Spleen (tissue), 13 donors: ENCODE measurements around the gene NDUFB11. TPM values are rescaled to one million over a fixed set of nuclear protein-coding genes. Genes with fewer than 3 reads are reported as not detected.

ENCODE experiments used
- DNase-seq: peaks from one replicate; pipeline ENCODE4 v3.0.0-alpha.2; 2020
- H3K27ac ChIP-seq, 8 donors: fragments of 200-600 bp; sonication (generic) in 7 of 8; 1 replicate in 4 of 8; 2 replicates in 4 of 8; pipeline versions ENCODE4 v1.5.0 to v1.8.0; 2016 to 2021; ENCODE audit warnings: inconsistent platforms in 4 of 8, mild to moderate bottlenecking in 4 of 8, moderate library complexity in 1 of 8
- H3K27me3 ChIP-seq, 7 donors: fragments of 200-600 bp; sonication (generic) in 6 of 7; replicated peaks in 1 of 7; 1 replicate in 4 of 7; 2 replicates in 3 of 7; pipeline versions ENCODE4 v1.5.0 to v1.8.0; 2016 to 2021; ENCODE audit warnings: inconsistent platforms in 3 of 7, mild to moderate bottlenecking in 1 of 7
- H3K36me3 ChIP-seq, 6 donors: fragments of 200-600 bp; sonication (generic) in 5 of 6; 1 replicate in 4 of 6; 2 replicates in 2 of 6; pipeline versions ENCODE4 v1.5.0 to v1.8.0; 2016 to 2021; ENCODE audit warnings: inconsistent platforms in 2 of 6
- H3K4me1 ChIP-seq, 6 donors: fragments of 200-600 bp; sonication (generic) in 5 of 6; 1 replicate in 3 of 6; 2 replicates in 3 of 6; pipeline versions ENCODE4 v1.5.0 to v1.8.0; 2016 to 2021; ENCODE audit warnings: inconsistent platforms in 3 of 6
- H3K4me3 ChIP-seq, 8 donors: fragments of 200-600 bp; sonication (generic) in 7 of 8; 1 replicate in 4 of 8; 2 replicates in 4 of 8; pipeline versions ENCODE4 v1.5.0 to v1.8.0; 2016 to 2021; ENCODE audit warnings: inconsistent platforms in 4 of 8, mild to moderate bottlenecking in 4 of 8, moderate library complexity in 2 of 8
- H3K9me3 ChIP-seq, 8 donors: fragments of 200-600 bp; sonication (generic) in 7 of 8; 1 replicate in 4 of 8; 2 replicates in 4 of 8; pipeline versions ENCODE4 v1.5.0 to v1.8.0; 2016 to 2021; ENCODE audit warnings: inconsistent platforms in 4 of 8
- CTCF ChIP-seq, 11 experiments: fragments of 200-600 bp in 7 of 11; fragments of 450-650 bp in 4 of 11; sonication (generic) in 4 of 11; IDR thresholded peaks in 8 of 11; conservative IDR thresholded peaks in 3 of 11; 1 replicate in 7 of 11; 2 replicates in 4 of 11; pipeline versions ENCODE4 v1.4.0 to v1.8.0; 2016 to 2021; ENCODE audit warnings: antibody characterized with exemption in 11 of 11, inconsistent platforms in 4 of 11, mild to moderate bottlenecking in 1 of 11
- POLR2A ChIP-seq, 3 donors: fragments of 450-650 bp; IDR thresholded peaks; one replicate each; pipeline ENCODE4 v1.5.1; 2017; ENCODE audit warnings: antibody characterized with exemption in 3 of 3, mild to moderate bottlenecking in 1 of 3
- POLR2AphosphoS5 ChIP-seq, 3 donors: sonication (generic); formaldehyde crosslinking; IDR thresholded peaks; one replicate each; pipeline ENCODE4 v1.5.1; 2017; ENCODE audit warnings: antibody characterized with exemption in 3 of 3
- WGBS, 5 donors: extraction: QIAGEN DNeasy Blood & Tissue Kit in 3 of 5; methylation state at CpG; one replicate each; pipeline versions ENCODE4 v1.1.5 to v1.1.7; 2013 to 2018; 5-methylcytosine and 5-hydroxymethylcytosine counted together
- intact Hi-C: fragments of 100-400 bp; cut with DNase I; formaldehyde crosslinking; loops from one replicate; pipeline ENCODE4 v1.15.0; 2023; ENCODE audit warnings: low total_unique reads
- long read RNA-seq, 2 donors: transcript quantifications; one replicate each; lab custom pipeline, GENCODE V29; 2026
- polyA plus RNA-seq, 3 donors: library from polyadenylated mRNA; stranded (reverse); fragments of 200-250 nt; gene quantifications; one replicate each; pipeline ENCODE4 v1.2.1, GENCODE V29; 2013
- total RNA-seq, 7 donors: library from RNA; depleted of rRNA in 3 of 7; stranded (reverse); fragments of >200 nt in 3 of 7; fragmentation: NEBNext Ultra II Directional in 4 of 7; extraction: Animal tissue kit (Norgen Biotek cat#: 25700) in 4 of 7; gene quantifications; one replicate each; pipeline versions ENCODE4 v1.1.0 to v1.2.1, GENCODE V29; 2016 to 2021
- donor health status: healthy with polysubstance abuse.
- donor health status: DM: no; HTN: no; CAD: no; lungs with moderate emphysema.
- donor health status: DM: no; HTN: no; CAD: no.
- donor health status: Bipolar disorder and iron deficiency.
- donor health status: healthy.
- donor health status: DM: no; HTN: no; CAD: no.
- donor health status: DM: yes; HTN: yes; CAD: no.

Gene NDUFB11
- 10 to 100 TPM; 42.7 to 68.1 (median 51.8) TPM for total RNA-seq
- 10 to 100 TPM; 52.6 to 88.7 (median 77.5) TPM for polyA plus RNA-seq
- long read RNA-seq, donor 1, transcript NDUFB11-202 (3 exons, 1,388 nt) = major isoform, 86 of 115 reads
- long read RNA-seq, donor 1, transcript NDUFB11-201 (3 exons, 948 nt) = minor isoform, 29 of 115 reads
- long read RNA-seq, donor 1, partial matches to known transcripts = 0 of 115 reads
- long read RNA-seq, donor 1, other reads (novel, unspliced or antisense) = 0 of 115 reads
- long read RNA-seq, donor 2, transcript NDUFB11-202 (3 exons, 1,388 nt) = major isoform, 62 of 72 reads
- long read RNA-seq, donor 2, transcript NDUFB11-201 (3 exons, 948 nt) = minor isoform, 10 of 72 reads
- long read RNA-seq, donor 2, partial matches to known transcripts = 0 of 72 reads
- long read RNA-seq, donor 2, other reads (novel, unspliced or antisense) = 0 of 72 reads

GRCh38 chrX:47144626-47145394 lies at the start of gene NDUFB11, which contains the start of gene RBM10:
Gene NDUFB11, minus strand, starts transcription at chrX:47144702. Its CDS starts 23 bp downstream, at chrX:47144679.
Gene RBM10, plus strand, starts transcription at chrX:47145221. Its CDS starts 2,261 bp downstream, at chrX:47147482.
- Histone ChIP-seq H3K4me3 (peak within 1 kb of the TSS; percentile 41 to 72 (median 55)), H3K27me3 (no peaks in the 10 kb centered on the region), H3K27ac (peak within 1 kb of the TSS; percentile 84 to 96 (median 94)), H3K9me3 (no peaks in the 10 kb centered on the region), H3K36me3 (peaks cover 0 to 37% (median 3%) of the 10 kb centered on the region in 6 donors), H3K4me1 (peaks cover 6 to 42% (median 27%) of the 10 kb centered on the region in 6 donors)
- intact Hi-C loops = no loop called here
- DNase-seq = peak; percentile 97
- TF ChIP-seq CTCF (IDR thresholded peaks at IDR 0.05 in 8 of 11, conservative IDR thresholded peaks at IDR 0.05 in 3 of 11) (peak; percentile 69 to 92 (median 88)), POLR2AphosphoS5 (IDR thresholded peaks at IDR 0.05) (peak; percentile 89 to 94 (median 92)), POLR2A (IDR thresholded peaks at IDR 0.05) (peak in 2 of 3 donors; percentile 20 to 23)
- 0 to 42% (median 14%) methylated on average over 31 to 54 of the region's 54 CpGs; no CpG with 5 or more reads in 1 of the 5 donors for WGBS, 5 donors

- peak; percentile 93 to 94 (median 93) for TF ChIP-seq POLR2AphosphoS5 (IDR thresholded peaks at IDR 0.05)
- peak in 1 of 3 donors; percentile 74 for TF ChIP-seq POLR2A (IDR thresholded peaks at IDR 0.05)
- peak; percentile 85 to 99 (median 91) for TF ChIP-seq CTCF (IDR thresholded peaks at IDR 0.05 in 8 of 11, conservative IDR thresholded peaks at IDR 0.05 in 3 of 11)
- peak within 1 kb of the TSS; percentile 49 to 94 (median 64) for H3K4me3 ChIP-seq
- intact Hi-C loops = loop anchor here (5.0 to 10.0 kb wide), 2 partner anchors 189 to 331 kb away; no protein-coding TSS in a partner anchor
- WGBS, 5 donors = 0 to 1% (median 0%) methylated on average over 13 to 50 of the region's 50 CpGs
- peaks cover 29 to 78% (median 63%) of the 10 kb centered on the region in 6 donors for H3K4me1 ChIP-seq
- peaks cover 0 to 20% (median 9%) of the 10 kb centered on the region in 6 donors for H3K36me3 ChIP-seq
- peaks cover 0 to 13% (median 0%) of the 10 kb centered on the region in 7 donors for H3K27me3 ChIP-seq
- peak within 1 kb of the TSS; percentile 90 to 98 (median 95) for H3K27ac ChIP-seq
- no peaks in the 10 kb centered on the region for H3K9me3 ChIP-seq
- peak; percentile 99 for DNase-seq
Observed at GRCh38 chrX:47193475-47194193, 49.1 kb upstream of the NDUFB11 start, which contains the start of gene UBA1. Gene UBA1, plus strand, starts transcription at chrX:47193829. Its CDS starts 4,974 bp downstream, at chrX:47198803.

GRCh38 chrX:47191806-47192401 lies 47.4 kb upstream of the NDUFB11 start:
- 48 to 63% (median 54%) methylated on average over 16 of the region's 16 CpGs for WGBS, 5 donors
- intact Hi-C loops = loop anchor here (5.0 to 10.0 kb wide), 2 partner anchors 190 to 333 kb away; no protein-coding TSS in a partner anchor
- no peaks in the 10 kb centered on the region for H3K9me3 ChIP-seq
- TF ChIP-seq CTCF (IDR thresholded peaks at IDR 0.05 in 8 of 11, conservative IDR thresholded peaks at IDR 0.05 in 3 of 11) (no peak), POLR2A (IDR thresholded peaks at IDR 0.05) (no peak), POLR2AphosphoS5 (IDR thresholded peaks at IDR 0.05) (no peak)
- H3K4me1 ChIP-seq = peaks cover 22 to 61% (median 48%) of the 10 kb centered on the region in 6 donors
- peak overlapping the region in 6 of 8 donors; percentile 67 to 97 (median 85) for H3K27ac ChIP-seq
- H3K4me3 ChIP-seq = peak overlapping the region in 6 of 8 donors; percentile 33 to 94 (median 50)
- peak; percentile 74 for DNase-seq
- peaks cover 0 to 10% (median 0%) of the 10 kb centered on the region in 6 donors for H3K36me3 ChIP-seq
- H3K27me3 ChIP-seq = peaks cover 0 to 13% (median 0%) of the 10 kb centered on the region in 7 donors
